Astrocyte of the hippocampus (primary cell): ENCODE measurements around the gene TRMT2A.

Experiments used
- DNase-seq: peaks from one replicate; pipeline ENCODE4 v3.0.0; 2011; ENCODE audit warnings: low read depth, low spot score

The TRMT2A gene

GRCh38 chr22:20118300-20119020 is 1.4 kb upstream of the TRMT2A start:
- DNase-seq, result no peak

GRCh38 chr22:20117633-20118299 is 740 bp upstream of the TRMT2A start:
- DNase-seq, result peak; percentile 51

GRCh38 chr22:20116376-20116950 is 563 bp downstream of the TRMT2A start:
- no peak for DNase-seq

GRCh38 chr22:20115691-20116375 is 1.2 kb downstream of the TRMT2A start, which contains the start of gene RANBP1:
Gene RANBP1, plus strand, starts transcription at chr22:20116104. Its CDS starts 81 bp downstream, at chr22:20116185.
- no peak for DNase-seq

GRCh38 chr22:20114506-20115475 is 2.2 kb downstream of the TRMT2A start:
- no peak for DNase-seq

- no peak for DNase-seq
Measured at GRCh38 chr22:20113551-20114310, 3.3 kb downstream of the TRMT2A start.

- DNase-seq, result no peak
Measured at GRCh38 chr22:20112623-20113511, 4.2 kb downstream of the TRMT2A start.

GRCh38 chr22:20111689-20112622 is 5.1 kb downstream of the TRMT2A start:
- no peak for DNase-seq

GRCh38 chr22:20111045-20111688 is 5.9 kb downstream of the TRMT2A start:
- peak; percentile 39 for DNase-seq

GRCh38 chr22:20110359-20110985 is 6.6 kb downstream of the TRMT2A start:
- no peak for DNase-seq

- no peak for DNase-seq
Measured at GRCh38 chr22:20109411-20110358, 7.3 kb downstream of the TRMT2A start.

- no peak for DNase-seq
Measured at GRCh38 chr22:20108757-20109230, 8.2 kb downstream of the TRMT2A start.

- DNase-seq, result no peak
Measured at GRCh38 chr22:20107951-20108756, 8.9 kb downstream of the TRMT2A start.

GRCh38 chr22:20107471-20107901 is 9.5 kb downstream of the TRMT2A start:
- DNase-seq, result no peak

- DNase-seq, result no peak
Measured at GRCh38 chr22:20106849-20107237, 10.2 kb downstream of the TRMT2A start.
